ENCODE results near the gene KRTAP10-2.
"Not testable (repeated sequence)": the region's sequence is repeated elsewhere in the genome, so short reads cannot be mapped to it uniquely, and the experiment has no call there.

KRTAP10-2 gene

GRCh38 chr21:44514218-44514520, 37.1 kb downstream of the KRTAP10-2 start:
- DNase-seq (ENCODE audit: low read depth) = no peak

- DNase-seq (ENCODE audit: low read depth) = no peak
Measured at GRCh38 chr21:44513389-44514217, 37.7 kb downstream of the KRTAP10-2 start.

- DNase-seq (ENCODE audit: low read depth) = no peak
Measured at GRCh38 chr21:44512496-44513388, 38.6 kb downstream of the KRTAP10-2 start.

DNA sequence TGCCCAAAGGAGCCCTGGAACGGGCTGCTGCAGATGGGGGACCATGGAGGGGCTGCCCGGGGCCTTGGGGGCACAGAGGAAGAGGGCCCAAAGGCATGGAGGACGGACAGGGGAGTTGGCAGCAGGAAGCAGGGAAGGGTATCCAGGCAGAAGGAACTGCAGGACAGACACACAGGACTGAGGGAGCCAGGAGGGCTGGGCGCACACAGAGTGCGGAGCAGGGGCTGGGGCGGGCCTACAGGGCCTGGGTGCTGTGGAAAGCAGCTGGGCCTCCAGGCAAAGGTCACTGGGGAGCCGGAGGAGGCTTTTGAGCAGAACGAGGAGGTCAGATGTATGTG, 39.4 kb downstream of the KRTAP10-2 start:
- DNase-seq (ENCODE audit: low read depth) = no peak

DNA sequence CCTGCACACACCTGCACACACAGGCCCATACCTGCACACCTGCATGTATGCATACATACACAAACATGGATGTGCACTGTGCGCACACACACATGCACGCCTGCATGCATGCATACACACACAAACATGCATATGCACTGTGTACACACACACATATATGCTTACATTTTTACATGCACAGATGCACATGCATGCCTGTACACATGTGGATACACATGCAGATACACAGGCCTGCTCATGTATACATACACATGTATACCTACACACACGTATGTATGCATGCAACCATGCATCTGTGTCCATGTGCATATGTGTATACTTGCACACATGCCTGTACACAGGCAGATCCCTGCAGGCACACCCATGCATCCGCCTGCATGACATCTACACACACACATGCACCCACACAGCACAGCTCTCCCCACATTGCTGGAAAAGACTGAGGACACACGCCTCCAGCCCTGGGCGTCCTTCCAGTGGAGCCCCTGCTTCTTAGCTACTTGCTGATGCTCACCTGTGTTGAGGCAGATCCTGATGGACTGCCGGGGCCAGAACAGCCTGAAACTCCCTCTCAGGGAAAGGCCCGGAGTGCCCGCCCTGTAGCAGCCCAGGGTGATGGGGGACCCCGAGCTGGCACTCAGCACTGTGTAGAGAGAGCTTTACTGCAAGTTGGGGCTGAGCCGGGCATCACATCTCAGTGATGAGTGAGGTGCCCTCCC, 39.9 kb downstream of the KRTAP10-2 start:
- DNase-seq (ENCODE audit: low read depth) = no peak

DNA sequence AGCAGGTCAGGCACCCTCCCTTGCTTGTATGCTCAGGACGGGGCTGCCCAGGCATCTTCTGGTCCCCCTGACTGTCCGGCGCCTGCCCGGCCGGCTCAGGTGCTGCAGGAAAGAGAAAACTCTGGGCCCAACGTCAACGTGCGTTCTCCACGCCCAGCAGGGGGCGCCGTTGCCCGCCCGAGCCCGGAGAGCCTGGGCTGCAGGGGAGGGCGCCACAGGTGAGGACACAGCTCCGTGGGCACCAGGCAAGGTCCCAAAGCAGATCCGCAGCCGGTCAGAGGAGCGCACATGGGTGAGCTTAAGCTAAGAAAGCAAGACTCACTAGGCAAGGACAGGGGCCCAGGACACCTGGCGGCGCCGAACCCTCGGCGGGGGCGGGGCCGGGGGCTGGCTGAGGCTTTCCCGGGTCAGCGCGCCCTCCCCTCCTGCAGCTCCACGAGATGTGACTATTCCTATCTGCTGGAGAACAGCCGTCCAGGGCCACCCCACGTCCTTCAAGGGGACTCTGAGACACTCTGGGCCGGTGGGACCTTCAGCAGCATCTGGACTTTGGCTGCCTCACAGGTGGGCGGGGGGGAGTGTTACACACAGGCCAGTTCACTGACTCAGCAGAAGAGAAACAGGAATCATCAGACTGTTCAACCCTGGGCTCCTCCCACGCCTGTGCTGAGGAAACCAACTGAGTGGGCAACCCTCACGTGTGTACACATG, 40.6 kb downstream of the KRTAP10-2 start:
- DNase-seq (ENCODE audit: low read depth) = peak; percentile 73

- no peak for DNase-seq (ENCODE audit: low read depth)
Measured at GRCh38 chr21:44510109-44510507, 41.2 kb downstream of the KRTAP10-2 start.

GRCh38 chr21:44509539-44509938, 41.8 kb downstream of the KRTAP10-2 start:
- DNase-seq (ENCODE audit: low read depth) = no peak

DNA sequence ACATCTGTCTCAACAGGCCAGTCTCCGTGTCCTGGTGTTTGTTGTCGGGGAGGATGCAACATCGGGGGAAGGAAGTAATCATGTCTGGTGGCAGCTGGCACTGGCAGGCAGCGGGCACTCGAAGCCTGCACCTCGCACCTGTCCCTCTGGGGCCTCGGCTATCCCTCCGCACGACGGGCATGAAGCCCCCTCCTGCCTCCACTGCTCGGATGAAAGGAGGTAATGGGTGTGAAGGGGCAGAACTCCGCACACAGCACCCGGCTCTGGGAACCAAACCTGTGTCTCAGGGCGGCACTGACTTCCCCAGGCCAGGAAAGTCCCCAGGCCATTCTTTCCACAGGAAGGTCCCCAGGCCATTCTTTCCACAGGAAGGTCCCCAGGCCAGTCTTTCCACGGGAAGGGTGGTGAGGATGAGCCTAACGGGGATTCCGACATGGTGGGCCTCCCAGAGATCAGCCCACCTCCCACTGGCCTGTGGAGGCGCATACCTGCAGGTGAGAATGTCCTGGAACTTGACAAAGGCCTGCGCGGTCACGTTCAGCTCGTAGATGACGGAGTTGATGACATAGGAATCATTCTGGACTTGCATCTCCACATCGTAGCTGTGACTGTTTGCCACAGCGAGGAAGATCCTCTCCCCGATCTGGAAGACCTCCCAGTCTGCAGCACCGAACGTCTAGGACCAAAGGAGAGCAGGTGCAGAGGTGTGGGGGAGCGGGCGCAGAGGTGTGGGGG, 42.4 kb downstream of the KRTAP10-2 start:
- DNase-seq (ENCODE audit: low read depth) = no peak

DNA sequence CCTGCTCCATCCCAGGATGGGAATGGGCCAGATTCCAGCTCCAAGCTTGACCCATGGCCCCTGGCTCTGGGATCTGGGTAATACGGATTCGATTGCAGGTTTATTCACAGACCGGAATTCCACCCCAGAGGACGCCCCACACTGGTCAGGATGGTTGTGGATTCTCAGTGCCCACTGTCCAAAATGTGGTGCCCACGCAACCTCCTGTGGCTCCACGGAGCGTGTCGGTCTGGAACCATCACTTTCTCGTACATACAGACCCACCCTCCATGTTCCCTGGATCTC, 42.9 kb downstream of the KRTAP10-2 start:
- no peak for DNase-seq (ENCODE audit: low read depth)

GRCh38 chr21:44507673-44508425, 43.5 kb downstream of the KRTAP10-2 start:
- DNase-seq (ENCODE audit: low read depth) = no peak

DNA sequence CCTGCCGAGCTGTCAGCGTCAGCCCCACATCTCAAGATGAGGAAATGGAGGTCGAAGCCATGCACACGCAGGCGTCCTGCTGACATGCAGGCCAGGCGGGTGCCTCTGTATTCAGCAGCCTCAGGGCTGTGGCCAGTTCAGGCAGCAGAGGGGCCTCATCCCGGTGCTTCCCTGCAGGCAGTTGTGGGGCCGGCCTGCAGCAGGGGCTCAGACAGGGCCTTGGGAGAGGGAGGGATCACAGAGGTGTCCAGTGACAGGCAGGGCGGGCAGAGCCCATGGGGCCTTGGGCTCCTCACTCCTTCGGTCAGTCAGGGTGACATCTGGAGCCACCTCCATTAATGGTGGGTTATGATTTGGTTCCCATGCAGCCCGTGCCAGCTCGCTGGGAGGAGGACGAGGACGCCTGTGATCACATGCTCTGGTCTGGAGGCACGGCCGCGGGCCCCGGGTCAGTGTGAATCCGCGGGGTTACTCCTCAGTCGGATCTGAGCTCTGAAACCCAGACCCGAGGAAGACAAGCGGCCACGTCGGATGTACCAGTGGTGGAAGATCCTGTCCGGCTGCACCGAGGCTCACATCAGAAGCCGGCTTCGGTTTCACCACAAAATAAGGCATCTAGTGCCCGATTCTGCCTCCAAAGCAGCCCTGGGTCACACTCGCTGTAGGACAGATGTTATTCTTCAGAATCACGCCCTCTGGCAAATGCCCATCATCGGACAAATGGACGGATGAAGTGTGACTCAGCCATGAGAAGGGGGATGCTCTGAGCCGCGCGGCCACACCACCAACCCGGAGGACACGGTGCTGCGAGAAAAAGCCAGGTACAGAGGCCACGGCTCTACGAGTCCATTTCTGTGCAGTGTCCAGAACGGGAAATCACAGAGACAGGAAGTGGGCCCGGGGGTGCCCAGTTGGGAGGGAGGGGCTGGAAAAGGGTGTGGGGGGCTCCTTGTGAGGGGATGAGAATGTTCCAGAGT, 44.7 kb downstream of the KRTAP10-2 start:
- DNase-seq (ENCODE audit: low read depth) = no peak

- DNase-seq (ENCODE audit: low read depth) = no peak
Measured at GRCh38 chr21:44505673-44506278, 45.5 kb downstream of the KRTAP10-2 start.

DNA sequence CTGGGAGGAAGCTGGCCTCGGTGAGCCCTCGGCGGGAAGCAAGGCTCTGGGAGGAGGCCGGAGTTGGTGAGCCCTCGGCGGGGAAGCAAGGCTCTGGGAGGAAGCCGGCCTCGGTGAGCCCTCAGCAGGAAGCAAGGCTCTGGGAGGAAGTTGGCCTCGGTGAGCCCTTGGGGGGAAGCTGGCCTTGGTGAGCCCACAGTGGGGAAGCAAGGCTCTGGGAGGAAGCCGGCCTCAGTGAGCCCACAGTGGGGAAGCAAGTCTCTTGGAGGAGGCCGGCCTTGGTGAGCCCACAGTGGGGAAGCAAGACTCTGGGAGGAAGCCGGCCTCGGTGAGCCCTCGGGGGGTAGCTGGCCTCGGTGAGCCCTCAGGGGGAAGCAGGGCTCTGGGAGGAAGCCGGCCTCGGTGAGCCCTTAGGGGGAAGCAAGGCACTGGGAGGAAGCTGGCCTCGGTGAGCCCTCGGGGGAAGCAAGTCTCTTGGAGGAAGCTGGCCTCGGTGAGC, 47.4 kb downstream of the KRTAP10-2 start:
- DNase-seq (ENCODE audit: low read depth) = no peak

- DNase-seq (ENCODE audit: low read depth) = not testable (repeated sequence)
Measured at GRCh38 chr21:44503006-44503889, 48.1 kb downstream of the KRTAP10-2 start.

GRCh38 chr21:44502171-44502958, 48.9 kb downstream of the KRTAP10-2 start:
- DNase-seq (ENCODE audit: low read depth) = no peak

All from activated gamma-delta T cell treated with anti-CD3 and anti-CD28 coated beads, Interleukin-2, amount 50 U/mL, for 16 hours (primary cell).